HG03432 (cell line): ENCODE measurements around the gene ARAP3.
A peak's percentile ranks its signal among the peaks of the same experiment; 100 is the strongest.

Experiments used
- ATAC-seq: cut with Tn5 transposase; IDR thresholded peaks from one replicate; pipeline ENCODE4 v1.9.1; 2021; ENCODE audit warnings: mild to moderate bottlenecking, moderate library complexity; ENCODE audit not compliant: unreplicated experiment

ARAP3 gene

DNA sequence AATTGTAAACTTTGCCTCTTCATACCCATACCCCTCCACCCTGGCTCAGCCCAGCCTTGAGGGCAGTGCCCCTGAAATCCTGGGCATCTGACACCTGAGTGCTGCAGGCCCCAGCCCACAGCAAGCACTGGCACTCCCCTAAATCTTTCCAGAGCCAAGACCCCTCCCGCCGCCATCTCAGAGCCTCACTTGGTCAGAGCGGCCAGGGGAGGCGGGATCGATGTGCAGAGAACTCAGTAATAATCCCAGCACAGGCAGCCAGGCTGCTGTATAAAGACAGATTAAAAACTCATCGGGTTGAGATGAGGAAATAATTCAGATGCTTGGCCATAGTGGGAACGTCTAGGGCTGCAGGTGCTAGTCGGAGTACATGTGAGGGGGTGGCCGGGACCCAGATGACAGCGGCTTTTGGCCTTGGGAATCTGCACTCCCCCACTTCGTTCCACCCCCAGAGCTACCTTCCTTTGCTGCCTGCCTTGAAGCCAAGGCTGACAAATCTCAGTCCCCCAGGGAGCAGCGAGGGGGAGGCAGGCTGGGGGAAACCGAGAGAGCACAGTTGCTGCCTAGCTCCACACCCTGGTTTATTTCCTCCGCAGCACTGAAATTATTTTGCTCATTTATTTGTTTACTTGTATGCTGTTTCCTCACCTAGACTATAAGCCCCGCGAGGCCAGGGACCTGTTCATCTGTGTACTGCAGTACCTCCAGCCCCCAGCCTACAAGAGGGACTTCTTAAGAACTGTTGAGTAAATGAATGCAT is 19.5 kb upstream of the ARAP3 start:
- peak; percentile 78 for ATAC-seq

DNA sequence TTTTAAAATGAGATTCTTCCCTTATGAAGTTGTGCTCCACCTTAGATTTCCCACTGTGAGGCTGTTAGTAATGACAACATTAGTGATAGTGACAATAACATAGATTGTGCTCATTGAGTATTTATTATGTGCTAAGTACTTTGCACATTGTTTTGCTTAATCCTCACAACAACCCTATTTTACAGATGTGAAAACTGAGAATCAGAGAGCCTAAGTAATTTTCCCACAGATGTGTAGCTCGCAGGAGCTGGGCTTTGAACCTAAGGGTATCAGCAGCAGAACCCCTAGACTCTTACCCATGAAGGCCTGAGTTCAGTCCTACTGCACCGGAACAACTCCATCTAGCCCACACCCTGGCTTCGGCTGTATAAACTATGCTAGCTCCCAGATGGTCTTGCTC is 15.6 kb upstream of the ARAP3 start:
- ATAC-seq: no peak

DNA sequence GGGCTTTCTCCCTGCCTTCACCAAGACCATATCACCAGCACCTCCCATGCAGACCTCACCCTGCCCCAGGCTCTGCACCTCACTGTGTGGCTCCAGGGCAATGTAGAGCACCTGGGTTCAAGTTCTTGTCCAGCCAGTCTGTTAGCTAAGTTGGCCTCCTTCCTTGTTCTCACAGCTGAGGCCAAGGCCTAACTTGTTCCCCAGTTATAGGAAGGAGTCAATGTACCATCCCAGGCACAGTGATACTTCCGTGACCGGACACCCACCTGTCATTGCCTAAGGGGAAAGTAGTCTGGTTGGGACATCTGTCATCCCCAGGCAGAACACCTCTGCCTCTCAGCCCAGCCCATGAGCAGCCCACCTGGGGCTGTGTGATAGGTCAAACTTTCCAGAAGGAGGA is 14.4 kb upstream of the ARAP3 start:
- ATAC-seq: no peak

DNA sequence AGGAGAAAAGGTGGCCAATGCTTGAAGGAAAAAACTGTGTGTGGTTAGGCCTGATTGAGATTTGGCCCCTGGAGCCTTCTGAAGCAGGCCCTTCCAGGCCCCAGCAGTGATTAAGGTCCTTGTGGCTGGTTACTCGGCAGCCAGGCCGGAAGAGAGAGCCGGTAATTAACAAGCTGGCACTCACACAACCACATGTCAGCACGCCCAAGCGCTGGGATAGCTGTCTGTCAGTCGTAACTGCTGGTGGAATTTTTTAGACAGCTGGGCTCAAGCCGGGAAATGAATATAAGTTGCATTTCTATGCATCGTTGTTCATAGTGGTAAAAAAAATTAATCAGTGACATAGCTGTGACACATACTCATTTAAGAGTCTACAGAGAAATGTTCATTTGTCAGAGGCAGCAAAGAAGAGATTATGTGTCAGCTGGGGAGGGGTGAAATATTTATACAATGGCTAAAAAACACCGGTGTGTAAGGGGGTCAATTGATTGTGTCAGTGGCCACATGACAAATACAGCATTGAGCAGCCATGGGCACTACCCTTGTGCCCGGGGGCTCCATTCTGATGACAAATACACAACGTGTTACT is 13.7 kb upstream of the ARAP3 start:
- ATAC-seq: no peak

DNA sequence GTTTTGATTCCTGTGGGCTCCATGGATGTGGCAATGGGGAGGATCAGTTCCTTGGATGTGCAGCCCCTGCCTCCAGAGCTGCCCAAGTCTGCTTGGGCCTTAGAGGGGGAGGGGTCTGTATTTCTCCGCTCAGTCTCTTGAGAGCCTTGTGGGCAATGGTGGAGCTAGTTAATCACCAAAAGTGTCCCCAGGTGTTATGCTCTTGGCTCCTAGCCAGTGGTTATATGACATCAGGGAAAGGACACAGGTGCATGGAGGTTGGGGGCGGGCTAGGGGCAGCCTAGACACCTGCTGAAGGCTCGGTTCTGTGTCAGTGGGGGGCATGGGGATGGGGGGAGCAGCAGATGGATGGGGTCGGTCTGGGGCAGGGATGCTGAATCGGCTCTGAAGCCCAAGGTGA is 12.4 kb upstream of the ARAP3 start:
- ATAC-seq: no peak

GRCh38 chr5:141692919-141693725 is 11.1 kb upstream of the ARAP3 start:
- no peak for ATAC-seq

DNA sequence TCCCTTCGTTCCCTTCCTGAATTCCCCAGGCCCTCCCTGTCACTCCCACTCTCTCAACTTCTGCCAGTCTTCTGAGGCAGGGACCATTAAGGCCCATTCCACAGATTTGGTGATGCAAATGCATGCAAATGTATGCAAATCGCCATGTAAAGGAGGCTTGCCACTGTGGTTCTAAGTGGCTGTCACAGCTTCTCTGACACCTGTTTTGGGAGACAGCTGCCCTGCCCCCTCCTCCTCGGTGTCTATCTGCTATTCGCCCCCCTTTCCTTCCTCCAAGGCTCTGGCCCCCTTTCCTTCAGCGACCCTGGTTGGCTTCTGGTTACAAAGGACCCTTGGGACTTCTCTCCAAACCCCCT is 10.5 kb upstream of the ARAP3 start:
- no peak for ATAC-seq

DNA sequence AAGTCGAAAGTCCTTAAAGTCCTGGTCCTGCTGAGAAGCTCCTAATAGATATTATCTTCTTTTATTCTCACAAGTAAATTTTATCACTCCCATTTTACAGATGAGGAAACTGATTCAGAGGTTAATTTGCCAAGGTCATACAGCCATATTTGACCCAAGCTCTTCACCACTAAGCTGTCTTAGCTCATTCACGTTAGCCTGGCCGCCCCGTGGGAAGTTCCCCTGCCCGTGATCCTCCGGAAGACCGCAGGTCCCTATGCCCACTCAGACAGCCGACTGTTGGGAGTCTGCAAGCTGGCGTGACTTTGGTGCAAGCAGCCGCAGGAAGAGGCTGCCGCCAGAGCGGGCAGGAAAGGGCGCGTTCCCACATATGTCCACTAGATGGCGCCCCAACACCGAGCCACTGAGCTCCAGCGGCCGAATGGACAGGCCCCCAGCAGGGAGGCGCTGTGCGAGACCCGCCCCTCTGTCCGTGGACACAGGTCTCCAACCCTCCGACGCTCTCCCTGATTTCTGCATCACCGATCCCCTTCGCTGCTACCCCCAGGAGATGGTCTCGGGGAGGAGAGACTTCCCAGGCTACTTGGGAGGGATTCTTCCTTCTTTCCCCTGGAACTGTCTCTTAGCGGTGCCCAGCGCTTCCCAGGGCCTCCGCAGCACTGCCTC is 10.0 kb upstream of the ARAP3 start:
- ATAC-seq: peak; percentile 91

DNA sequence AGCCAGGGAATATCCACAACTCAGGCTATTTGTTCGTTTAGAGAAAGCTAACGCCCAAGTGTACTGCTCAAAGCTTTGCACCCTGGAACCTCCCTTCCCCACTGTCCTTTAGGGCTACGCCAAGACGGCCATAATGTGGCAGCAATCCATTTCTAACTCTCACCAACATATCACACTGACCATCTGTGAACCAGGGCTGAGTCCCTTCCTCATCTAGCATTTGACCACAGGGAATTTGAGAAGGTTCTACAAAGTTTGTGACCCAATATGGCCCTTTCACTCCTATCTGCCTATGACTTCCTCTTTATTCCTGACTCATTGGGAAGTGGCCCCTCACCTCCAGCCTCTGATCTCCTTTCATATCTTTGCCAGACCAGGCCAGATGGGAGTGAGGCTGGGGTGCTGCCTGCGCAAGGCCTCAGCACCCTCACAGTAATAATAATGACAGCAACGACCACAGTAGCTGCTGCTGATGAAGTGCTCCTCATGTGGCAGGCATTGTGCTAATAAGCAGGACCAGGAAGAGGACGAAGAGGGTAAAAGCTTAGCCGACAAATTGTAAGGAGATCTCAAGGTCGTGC is 9.3 kb upstream of the ARAP3 start:
- ATAC-seq: no peak

GRCh38 chr5:141686648-141687416 is 4.8 kb upstream of the ARAP3 start:
- ATAC-seq: no peak

DNA sequence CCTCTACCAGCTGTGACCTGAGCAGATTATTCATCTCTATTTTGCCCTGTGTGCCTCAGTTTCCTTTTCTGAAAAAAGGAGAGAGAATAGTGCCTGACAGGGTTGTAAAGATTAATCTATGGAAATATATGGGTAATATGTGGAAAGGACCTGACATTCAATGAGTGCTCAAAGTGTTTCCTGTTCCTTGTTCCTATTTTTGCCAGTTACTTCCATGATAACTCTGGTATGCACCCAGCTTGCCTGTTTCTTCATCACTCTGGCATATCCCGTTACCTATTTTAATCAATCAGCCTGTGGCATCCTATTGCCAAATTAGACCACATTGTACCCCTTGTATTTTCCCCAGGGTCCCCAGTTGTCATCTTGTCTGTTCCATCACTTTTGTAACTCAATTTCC is 3.6 kb upstream of the ARAP3 start:
- no peak for ATAC-seq

GRCh38 chr5:141683596-141684141 is 1.6 kb upstream of the ARAP3 start:
- ATAC-seq: no peak

DNA sequence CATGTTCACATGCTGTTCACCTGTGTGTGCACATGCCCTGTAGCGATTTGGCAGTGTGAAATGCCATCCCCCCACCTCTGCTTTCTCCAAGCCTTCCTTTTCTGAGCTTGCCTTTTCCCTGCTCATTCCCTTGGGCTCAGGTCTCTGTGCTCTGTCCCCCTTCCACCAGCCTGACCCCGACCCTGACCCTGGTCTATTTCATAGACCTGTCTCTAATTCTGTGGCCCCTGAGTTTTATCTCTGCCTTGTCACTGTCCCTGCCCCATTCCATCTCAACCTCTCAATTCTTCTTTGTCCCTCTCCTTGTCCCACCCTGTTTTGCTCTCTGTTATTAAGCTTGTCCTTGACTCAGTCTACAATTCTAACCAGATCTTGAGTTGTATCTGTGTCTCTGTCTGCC is 735 bp downstream of the ARAP3 start:
- no peak for ATAC-seq

GRCh38 chr5:141680751-141681201 is 1.3 kb downstream of the ARAP3 start:
- ATAC-seq: no peak

- no peak for ATAC-seq
These were observed 1.9 kb downstream of the ARAP3 start for GRCh38 chr5:141680178-141680577.

- no peak for ATAC-seq
These were observed 4.6 kb downstream of the ARAP3 start for GRCh38 chr5:141677415-141677814.

GRCh38 chr5:141675672-141676071 is 6.4 kb downstream of the ARAP3 start:
- no peak for ATAC-seq

- ATAC-seq: no peak
These were observed 7.3 kb downstream of the ARAP3 start for GRCh38 chr5:141674747-141675146.

DNA sequence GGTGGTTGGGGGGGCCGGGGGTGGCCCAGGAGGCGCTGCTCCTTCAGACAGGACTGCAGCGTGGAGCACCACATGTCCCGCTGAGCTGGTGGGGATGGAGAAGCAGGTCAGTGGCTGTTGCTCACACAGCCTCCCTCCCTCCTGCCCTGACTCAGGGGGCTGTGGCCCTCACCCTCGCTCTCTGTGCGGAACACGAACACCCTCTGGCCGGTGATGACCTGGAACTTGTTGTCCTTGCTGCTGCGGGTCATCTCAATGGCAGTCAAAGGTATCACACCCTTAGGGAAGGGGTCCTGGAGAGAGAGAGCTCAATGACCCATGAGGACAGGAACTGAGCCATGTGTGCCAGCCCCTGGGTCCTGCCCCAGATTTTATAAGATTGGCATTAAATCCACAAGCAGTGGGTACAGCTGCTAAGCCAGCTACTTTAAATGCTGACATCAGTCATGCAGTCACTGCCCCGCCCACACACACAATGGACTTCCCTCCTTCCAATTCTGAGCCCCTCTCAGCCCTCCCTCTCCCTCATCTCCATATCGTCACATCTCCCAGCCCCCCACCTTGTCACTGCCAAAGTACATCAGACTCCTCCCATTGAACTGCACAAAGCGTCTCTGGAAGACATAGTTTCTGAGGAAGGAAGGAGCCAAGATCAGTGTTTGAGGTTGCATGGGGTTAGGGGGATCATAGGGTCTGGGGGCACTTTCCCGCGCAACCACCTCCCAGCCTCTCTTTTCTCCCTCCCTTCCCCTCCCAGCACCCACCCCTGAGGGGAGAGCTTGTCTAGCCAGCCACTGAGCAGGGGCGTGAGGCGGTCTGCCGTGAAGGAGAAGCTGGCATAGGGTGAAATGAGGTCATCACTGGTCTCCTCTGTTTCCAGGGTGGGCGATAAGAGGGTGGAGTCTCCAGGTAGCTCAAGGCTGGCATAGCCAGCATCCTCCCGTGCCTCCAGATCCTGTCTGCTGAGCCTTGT is 8.9 kb downstream of the ARAP3 start:
- no peak for ATAC-seq
